T-helper 1 cell (primary cell): ENCODE data around the gene ME2.
"Not testable (repeated sequence)": the region's sequence is repeated elsewhere in the genome, so short reads cannot be mapped to it uniquely, and the experiment has no call there.

Experiments
- DNase-seq, 5 donors: peaks; one replicate each; pipeline ENCODE4 v3.0.0-alpha.2; 2012 to 2020

Gene ME2

DNA sequence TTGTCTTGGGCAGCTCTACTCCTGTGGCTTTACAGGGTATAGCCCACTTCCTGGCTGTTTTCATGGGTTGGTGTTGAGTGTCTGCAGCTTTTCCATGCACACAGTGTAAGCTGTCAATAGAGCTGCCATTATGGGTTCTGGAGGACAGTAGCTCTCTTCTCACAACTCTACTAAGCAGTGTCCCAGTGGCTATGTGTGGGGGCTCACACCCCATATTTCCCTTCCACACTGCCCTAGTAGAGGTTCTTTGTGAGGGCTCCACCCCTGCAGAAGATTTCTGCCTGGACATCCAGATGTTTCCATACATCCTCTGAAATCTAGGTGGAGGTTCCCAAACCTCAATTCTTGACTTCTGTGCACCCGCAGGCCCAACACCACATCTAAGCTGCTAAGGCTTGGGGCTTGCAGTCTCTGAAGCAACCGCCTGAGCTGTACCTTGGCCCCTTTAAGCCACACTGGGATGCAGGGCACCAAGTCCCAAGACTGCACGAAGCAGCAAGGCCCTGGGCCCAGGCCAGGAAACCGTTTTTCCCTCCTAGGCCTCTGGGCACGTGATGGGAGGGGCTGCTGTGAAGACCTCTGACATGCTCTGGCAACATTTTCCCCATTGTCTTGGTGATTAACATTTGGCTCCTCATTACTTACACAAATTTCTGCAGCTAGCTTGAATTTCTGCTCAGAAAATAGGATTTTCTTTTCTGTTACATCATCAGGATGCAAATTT, 98.3 kb downstream of the ME2 start:
- no peak for DNase-seq

DNA sequence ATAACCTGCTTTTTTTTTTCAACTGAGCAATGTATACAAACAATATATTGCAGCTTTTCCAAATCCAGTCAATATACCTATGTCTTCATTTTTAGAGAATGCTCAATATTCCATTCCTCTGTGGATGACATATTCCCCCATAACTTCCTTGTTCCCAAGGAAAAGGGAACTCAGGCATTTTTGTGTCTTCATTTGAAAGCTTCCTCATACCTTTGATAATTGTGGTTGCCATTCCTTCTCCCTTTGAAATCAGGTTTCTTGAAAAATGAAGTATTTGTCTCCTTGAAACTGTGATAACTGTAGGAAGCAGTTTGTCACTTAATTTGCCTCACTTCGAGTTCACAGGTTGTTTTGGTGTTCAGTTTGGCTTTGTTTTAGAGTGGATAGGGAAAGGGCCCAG, 102.5 kb downstream of the ME2 start:
- DNase-seq: no peak

DNA sequence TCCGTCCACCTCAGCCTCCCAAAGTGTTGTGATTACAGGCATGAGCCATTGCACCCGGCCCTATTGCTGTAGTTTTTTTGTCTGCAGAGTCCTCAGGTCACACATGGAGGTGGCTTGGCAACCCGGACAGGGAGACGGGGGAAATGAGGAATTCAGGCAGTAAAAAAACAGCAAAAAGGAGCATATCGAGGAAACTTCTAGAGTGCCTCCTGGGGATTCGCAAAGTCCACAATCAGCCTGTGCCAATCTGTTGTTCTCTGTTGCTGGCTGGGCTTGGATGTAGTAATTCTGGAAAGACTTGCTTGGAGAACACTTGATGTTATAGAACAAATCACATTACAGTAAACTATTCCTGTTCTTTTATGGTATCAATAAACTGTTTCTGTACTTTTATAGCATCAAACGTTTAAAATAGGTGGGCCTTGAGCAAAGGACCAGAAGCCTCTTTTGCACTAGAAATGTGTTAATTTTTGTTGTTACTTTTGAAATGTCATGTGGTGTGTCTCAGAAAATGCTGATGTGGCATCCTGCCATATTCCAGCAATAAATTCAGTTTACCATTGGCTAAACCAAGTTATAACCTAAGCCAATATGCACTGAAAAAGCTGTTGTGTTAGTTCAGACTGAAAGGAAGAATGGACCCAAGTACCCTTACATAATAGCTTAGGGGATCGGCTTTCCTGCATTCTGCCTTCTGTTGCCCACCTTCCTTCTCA, 103.3 kb downstream of the ME2 start:
- no peak for DNase-seq

DNA sequence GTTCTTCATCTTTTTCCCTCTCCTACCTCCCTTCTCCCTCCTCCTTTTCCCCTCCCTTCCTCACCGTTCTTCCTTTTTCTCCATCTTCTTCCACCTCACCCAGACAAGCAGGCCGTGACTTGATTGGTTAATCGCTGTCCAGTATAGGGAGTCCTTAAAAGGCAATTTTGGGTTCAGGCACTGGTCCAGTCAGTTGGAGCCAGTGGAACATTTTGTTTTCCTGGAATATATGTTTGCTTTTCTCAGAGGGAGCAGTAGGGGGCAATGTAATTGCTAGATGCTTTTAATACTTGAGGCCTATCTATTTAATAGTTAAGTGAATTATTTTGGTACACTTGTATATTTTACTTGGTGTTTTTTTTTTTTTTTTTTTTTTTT, 103.9 kb downstream of the ME2 start:
- DNase-seq: no peak

DNA sequence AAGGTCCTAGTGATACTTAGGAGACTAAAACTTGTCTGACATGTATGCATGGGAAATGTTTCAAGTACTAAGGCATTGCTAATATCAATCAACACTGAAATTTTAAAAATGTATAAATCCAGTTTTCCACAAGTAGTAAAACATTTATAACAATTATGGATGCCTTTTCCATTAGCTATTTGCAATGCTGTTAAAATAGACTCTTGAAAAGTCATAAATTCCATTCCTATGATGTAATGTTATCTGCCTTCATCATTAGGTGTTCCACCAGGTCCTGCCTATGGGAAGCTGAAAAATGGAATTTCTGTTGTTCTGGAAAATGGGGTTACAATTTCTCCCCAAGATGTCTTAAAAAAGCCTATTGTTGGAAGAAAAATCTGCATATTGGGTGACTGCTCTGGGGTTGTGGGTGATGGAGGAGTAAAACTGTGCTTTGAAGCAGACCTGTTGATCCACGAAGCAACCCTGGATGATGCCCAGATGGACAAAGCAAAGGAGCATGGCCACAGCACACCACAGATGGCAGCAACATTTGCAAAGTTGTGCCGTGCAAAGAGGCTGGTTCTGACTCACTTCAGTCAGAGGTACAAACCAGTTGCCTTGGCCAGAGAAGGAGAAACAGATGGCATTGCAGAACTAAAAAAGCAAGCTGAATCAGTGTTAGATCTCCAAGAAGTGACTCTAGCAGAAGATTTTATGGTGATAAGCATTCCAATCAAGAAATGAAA, 107.6 kb downstream of the ME2 start:
- DNase-seq: no peak

DNA sequence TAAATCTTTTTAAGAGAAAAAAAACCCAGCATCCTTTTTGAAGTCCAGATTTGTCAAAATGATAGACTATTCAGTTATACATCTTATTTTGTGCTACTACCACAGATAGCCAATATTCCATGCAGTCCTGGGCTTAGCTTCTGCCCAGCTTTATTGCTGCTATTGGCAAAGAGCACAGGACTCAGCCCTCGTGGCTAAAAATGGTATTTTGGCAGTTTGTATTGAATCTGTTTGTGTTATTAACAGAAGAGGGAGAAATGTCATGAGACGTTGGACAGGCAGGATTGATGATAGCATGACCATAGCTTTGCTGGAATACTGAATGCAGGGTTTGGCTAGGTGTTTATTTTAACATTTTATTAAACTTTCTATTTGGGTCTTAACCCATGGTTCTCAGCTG, 108.3 kb downstream of the ME2 start:
- DNase-seq: no peak

DNA sequence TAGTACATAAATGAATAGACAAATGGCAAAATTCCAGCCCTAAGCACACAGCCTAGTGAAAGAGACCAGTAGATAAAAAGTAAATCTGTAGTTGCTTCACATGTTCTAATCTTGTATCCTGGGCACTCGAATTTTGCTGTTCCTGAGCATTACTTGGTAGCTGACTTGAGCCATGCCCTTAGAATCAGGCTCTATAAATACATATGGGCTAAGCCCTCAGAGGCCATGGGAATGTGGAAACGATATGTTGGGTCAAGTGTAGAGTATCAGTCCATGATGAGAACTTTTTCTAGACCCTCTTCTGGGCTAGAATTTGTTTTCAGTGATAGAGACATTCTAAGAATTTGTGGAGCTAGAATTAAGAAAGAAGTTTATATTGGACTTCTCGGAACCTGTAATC, 110.8 kb downstream of the ME2 start:
- no peak for DNase-seq

DNA sequence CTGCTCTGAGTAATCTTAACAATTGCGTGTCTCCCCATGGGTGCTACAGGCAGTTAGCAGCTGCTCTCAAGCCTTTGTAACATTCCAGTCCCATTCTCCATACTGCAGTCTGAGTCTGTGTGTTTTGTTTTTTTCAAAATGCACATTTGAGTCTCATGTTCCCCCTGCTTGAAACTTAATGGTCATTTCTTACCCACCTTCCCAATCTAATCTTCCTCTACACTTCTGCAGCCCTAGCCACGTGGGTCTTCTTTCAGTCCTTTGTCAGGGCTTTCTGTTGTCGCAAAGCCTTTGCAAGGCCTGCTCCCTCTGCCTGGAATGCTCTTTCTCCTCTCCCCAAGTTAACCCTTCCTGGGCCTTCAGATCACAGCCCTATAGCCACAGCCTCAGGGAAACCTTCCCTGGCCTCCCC, 113.4 kb downstream of the ME2 start:
- no peak for DNase-seq

DNA sequence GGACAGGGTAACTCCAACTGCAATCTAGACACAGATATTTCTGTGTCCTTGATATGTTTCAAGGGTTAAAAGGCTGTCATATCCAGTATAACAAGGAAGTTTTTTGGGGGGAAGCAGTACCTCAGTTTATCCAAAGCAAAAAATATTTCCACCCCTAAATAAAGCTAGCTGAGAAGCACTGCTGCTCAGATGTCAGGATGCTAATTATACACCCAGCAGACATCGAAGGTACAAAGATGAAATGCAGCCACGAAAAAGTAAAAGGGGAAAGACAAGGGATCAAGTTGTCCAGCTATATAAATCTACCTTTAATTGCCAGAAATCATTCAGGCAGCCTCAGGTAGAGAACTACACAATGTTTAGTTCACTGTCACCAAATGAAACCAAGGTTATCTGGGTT, 115.1 kb downstream of the ME2 start:
- no peak for DNase-seq

DNA sequence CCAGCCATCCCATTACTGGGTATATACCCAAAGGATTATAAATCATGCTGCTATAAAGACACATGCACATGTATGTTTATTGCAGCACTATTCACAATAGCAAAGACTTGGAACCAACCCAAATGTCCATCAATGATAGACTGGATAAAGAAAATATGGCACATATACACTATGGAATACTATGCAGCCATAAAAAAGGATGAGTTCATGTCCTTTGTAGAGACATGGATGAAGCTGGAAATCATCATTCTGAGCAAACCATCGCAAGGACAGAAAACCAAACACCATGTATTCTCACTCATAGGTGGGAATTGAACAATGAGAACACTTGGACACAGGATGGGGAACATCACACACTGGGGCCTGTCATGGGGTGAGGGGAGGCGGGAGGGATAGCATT, 124.3 kb downstream of the ME2 start:
- not testable (repeated sequence) for DNase-seq
